NCI-H1092 treated with DMSO at 0.1 percent for 48 hours (cell line): ENCODE measurements around the gene GPR137.
A peak's percentile ranks its signal among the peaks of the same experiment; 100 is the strongest.
"Not testable (repeated sequence)": the region's sequence is repeated elsewhere in the genome, so short reads cannot be mapped to it uniquely, and the experiment has no call there.

Experiments
- DNase-seq: peaks from one replicate; lab custom pipeline; 2025; lab: John Stamatoyannopoulos, UW

The GPR137 gene

DNA sequence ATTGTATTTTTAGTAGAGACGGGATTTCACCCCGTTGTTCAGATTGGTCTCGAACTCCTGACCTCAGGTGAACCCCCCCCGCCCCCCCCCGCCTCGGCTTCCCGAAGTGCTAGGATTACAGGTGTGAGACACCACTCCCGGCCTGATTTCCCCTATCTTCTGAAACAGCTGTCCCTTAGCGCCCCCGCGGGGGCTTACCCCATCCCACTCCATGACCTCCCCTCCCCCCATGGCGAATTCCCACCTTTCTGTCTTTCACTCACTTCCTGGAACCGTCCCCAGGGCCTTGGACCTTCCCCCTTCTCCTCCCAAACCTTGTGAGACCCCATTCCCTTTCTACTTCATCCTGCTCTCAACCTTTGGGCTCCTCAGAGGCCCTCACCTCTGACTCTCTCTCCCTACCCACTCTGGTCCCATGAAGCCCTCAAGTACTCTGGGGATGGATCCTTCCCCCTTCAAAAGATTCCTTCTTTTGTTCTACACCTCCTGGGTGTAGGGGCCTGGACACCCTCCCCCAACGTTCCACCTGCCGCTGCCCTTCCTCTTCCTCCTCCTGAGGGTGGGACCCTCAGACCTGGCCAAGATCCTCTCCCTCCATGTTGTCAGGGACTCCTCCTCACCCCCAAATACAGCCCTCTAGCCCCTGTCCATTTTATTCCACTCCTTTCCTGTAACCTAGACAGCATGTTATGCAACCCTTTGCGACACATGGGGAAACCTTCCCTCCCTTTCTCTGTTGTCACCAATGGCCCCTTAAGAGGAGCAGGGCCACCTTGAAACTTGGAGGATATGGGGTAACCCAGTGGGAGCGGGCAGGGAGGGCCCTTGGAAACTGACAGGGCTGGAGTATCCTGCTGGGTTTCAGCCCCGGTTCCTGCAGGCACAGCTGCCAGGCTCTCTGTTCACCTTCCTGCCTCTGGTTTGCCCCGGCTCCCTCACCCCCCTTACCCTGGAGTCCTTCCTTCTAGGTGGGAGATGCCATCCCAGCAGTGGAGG lies 33.4 kb downstream of the GPR137 start:
- DNase-seq = no peak

DNA sequence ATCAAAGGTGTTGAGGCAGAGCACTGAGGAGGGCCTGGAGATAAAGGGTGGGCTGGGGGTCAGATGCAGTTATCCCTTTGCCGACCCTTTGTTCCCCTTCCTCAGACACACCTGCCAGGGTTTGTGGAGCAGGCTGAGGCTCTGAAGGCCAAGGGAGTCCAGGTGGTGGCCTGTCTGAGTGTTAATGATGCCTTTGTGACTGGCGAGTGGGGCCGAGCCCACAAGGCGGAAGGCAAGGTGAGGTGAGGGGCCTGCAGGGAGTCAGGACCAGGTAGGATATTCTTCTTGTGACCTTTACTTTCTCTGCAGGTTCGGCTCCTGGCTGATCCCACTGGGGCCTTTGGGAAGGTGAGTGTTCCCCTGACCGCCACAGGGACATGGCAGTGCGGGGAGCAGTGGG lies 34.9 kb downstream of the GPR137 start:
- DNase-seq = no peak

DNA sequence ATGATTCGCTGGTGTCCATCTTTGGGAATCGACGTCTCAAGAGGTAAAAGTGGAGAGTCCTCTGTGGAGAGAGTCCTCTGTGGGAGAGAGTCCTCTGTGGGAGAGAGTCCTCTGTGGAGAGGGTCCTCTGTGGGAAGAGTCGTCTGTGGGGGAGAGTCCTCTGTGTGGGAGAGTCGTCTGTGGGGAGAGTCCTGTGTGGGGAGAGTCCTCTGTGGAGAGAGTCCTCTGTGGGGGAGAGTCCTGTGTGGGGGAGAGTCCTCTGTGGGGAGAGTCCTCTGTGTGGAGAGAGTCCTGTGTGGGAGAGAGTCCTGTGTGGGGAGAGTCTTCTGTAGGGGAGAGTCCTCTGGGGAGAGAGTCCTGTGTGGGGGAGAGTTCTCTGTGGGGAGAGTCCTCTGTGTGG lies 35.4 kb downstream of the GPR137 start:
- DNase-seq = no peak

GRCh38 chr11:64321533-64321932 lies 35.9 kb downstream of the GPR137 start:
- no peak for DNase-seq

DNA sequence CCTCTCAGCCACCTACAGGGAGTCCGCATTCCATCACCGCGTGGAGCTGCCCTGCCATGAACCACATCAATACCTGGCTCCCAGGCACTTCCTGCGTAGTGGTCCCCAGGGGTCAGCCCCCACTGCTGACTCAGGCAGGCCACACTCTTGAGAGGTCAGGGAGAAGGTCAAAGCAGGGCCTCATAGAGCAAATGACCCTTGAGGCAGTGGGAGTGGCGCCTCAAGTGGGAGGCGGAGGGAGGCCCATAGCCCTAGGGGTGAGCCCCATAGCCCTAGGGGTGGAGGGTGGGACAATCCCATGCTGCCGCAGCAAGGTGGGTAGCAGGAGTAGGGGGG lies 37.2 kb downstream of the GPR137 start:
- DNase-seq = no peak

GRCh38 chr11:64323373-64323772 lies 37.7 kb downstream of the GPR137 start:
- no peak for DNase-seq

DNA sequence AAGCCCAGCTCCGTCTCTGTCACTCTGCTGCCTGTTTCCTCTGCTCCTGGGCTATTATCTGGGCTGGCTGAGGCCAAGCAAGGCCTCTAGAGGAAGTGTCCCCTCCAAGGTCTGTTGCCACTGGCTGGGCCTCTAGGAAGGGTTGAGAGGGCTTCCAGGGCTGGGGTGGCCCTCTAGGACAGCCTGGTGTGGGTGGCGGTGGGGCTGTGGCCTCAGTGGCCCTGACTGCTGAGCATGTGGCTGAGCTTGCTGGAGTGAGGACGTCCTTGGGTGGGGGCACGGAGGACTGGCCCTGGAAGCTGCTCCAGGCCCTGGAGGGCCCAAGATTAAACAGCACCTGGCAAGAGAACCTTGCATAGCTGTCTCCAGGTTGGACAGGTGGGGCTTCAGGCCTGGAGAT lies 38.3 kb downstream of the GPR137 start:
- DNase-seq = not testable (repeated sequence)

GRCh38 chr11:64324692-64325469 lies 39.2 kb downstream of the GPR137 start:
- no peak for DNase-seq

DNA sequence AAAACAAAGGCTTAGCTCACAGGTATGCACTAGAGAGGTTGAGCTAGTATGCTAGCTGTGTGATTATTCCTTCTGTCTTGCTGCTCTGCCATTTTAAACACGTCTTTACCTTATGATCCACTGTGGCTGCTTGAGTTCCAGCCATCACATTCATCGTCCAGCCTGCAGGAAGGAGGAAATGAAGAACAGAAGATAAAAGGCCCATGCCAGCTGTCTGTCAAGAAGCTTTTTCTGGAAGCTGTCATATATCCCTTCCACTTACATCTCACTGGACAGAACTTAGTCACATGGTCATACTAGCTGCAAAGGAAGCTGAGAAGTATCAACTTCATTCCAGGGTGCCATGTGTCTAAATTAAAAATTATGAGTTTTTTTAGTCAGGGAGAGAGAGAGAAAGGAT lies 41.7 kb downstream of the GPR137 start:
- DNase-seq = no peak

DNA sequence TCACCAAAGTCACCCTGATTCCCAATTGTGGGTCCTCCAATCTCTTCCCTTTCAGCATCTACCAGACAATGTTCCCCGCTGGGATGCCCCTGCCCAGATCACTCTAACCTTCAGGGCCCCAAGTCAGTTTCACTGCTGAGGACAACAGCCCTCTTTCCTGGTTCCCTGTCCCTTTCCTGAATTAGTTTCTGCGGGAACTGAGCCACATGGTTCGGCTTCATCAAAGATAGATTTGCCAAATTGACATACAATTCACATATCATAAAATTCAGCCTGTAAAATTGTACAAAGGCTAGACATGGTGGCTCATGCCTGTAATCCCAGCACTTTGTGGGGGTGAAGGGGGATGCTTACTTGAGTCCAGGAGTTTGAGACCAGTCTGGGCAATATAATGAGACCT lies 42.3 kb downstream of the GPR137 start:
- no peak for DNase-seq

- no peak for DNase-seq
Measured at GRCh38 chr11:64330888-64331287, 45.2 kb downstream of the GPR137 start.

GRCh38 chr11:64331569-64332371 lies 46.1 kb downstream of the GPR137 start:
- peak; percentile 56 for DNase-seq

DNA sequence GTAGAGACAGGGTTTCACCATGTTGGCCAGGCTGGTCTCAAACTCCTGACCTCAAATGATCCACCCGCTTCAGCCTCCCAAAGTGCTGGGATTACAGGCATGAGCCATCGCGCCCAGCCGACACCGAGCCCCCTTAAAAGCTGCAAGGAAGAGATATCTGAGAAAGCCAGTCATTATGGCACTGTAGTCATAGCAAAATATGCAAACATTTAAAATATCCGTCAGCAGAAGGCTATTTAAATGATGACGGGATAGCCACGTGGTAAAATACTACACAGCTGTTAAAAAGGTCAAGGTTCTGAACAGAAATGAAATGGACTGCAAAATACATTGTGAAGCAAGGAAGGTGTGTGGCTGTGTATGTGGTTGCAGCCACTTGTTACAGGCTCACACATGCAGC lies 47.9 kb downstream of the GPR137 start:
- DNase-seq = no peak

DNA sequence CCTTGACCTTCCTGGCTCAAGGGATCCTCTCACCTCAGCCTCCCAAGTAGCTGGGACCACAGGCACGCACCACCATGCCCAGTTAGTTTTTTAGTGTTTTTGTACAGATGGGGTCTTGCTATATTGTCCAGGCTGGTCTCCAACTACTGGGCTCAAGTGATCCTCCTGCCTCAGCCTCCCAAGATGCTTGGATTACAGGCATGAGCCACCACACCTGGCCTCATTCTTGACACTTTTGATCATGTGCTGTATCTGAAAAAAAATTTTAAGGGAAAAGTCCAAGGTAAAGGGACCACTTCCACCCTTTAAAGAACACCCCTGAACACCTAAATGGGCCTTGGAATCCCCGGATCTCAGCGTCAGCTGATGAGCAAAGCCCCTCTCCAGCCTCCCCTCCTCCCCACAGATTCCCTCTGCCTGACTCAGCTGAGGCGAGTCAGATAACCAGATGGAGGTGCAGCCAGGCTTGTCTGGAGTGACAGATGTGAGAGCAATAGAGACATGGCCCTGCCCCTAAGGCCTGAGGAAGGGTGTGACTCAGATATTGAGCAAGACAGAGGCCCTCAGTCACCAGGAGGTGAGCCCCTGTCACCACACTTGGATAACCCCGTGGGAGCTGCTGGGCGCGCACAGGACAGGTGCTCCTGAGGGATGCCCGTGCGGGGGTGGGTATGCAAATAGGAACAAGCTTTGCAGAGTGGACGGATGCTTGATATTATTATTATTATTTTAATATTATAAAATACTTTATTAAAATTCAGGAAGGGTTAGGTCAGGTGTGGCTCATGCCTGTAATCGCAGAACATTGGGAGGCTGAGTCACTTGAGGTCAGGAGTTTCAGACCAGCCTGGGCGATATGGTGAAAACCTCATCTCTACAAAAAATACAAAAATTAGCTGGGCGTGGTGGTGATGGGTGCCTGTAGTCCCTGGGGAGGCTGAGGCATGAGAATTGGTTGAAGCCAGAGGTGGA lies 49.4 kb downstream of the GPR137 start:
- peak; percentile 23 for DNase-seq

GRCh38 chr11:64337538-64338249 lies 52.0 kb downstream of the GPR137 start:
- DNase-seq = no peak

DNA sequence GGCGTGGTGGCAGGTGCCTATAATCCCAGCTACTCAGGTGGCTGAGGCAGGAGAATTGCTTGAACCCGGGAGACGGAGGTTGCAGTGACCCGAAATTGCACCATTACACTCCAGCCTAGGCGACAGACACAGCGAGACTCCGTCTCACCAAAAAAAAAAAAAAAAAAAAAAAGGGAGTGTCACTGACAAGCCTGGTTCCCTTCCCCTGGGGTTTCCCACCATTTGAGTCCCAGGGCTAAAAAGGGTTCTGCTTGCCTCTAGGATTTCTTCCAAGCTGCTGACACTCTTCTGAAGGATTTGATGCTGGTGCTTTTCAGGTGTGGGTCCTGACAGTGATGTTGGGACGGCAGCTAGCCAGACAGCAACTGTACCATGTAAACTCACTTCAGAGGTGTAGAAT lies 53.1 kb downstream of the GPR137 start:
- DNase-seq = no peak
